Mesothelial cell of epicardium (in vitro differentiated cells): ENCODE measurements around the gene RAB31. TPM values are rescaled to one million over a fixed set of nuclear protein-coding genes. Genes with fewer than 3 reads are reported as not detected.

Source experiments
- DNase-seq, 2 experiments: peaks; one replicate each; pipeline ENCODE4 v3.0.0; 2021; ENCODE audit warnings: low spot score in 2 of 2; ENCODE audit not compliant: unreplicated experiment in 2 of 2
- H3K27ac Mint-ChIP-seq: 2 replicates; pipeline ENCODE4 v1.8.0; 2021; ENCODE audit warnings: mixed read lengths
- H3K27me3 Mint-ChIP-seq: 2 replicates; pipeline ENCODE4 v1.8.0; 2021; ENCODE audit warnings: low read depth, mixed read lengths
- H3K36me3 Mint-ChIP-seq: 2 replicates; pipeline ENCODE4 v1.8.0; 2021; ENCODE audit warnings: mixed read lengths
- H3K4me1 Mint-ChIP-seq: 2 replicates; pipeline ENCODE4 v1.8.0; 2021; ENCODE audit warnings: mixed read lengths
- H3K4me3 Mint-ChIP-seq: 2 replicates; pipeline ENCODE4 v1.8.0; 2021; ENCODE audit warnings: mild to moderate bottlenecking, moderate library complexity, mixed read lengths
- H3K9me3 Mint-ChIP-seq: 2 replicates; pipeline ENCODE4 v1.8.0; 2021; ENCODE audit warnings: mixed read lengths
- CTCF ChIP-seq: fragments of 200-600 bp; sonication (generic); IDR thresholded peaks from one replicate; pipeline ENCODE4 v1.5.0; 2021; ENCODE audit warnings: antibody characterized with exemption; ENCODE audit not compliant: unreplicated experiment
- total RNA-seq: library from RNA; stranded (reverse); gene quantifications from 3 replicates; pipeline ENCODE4 v1.2.1, GENCODE V29; 2021

Gene RAB31
- total RNA-seq, 1 donor from 2014 or later = 21.8 TPM

GRCh38 chr18:9823805-9824473, 115.8 kb downstream of the RAB31 start:
- Mint-ChIP-seq H3K27ac (no peak overlapping the region), H3K36me3 (peaks cover 15% of the 10 kb centered on the region), H3K4me1 (peaks cover 18% of the 10 kb centered on the region), H3K9me3 (peaks cover 18% of the 10 kb centered on the region), H3K4me3 (no peak overlapping the region), H3K27me3 (no peaks in the 10 kb centered on the region)
- TF ChIP-seq CTCF = no peak
- no peak for DNase-seq

- TF ChIP-seq CTCF = no peak
These were observed 116.4 kb downstream of the RAB31 start for GRCh38 chr18:9824474-9824832.

GRCh38 chr18:9824952-9825371, 116.9 kb downstream of the RAB31 start:
- peaks cover 7% of the 10 kb centered on the region for H3K36me3 Mint-ChIP-seq
- H3K4me3 Mint-ChIP-seq = no peak overlapping the region
- peaks cover 9% of the 10 kb centered on the region for H3K9me3 Mint-ChIP-seq
- no peak for DNase-seq
- H3K27ac Mint-ChIP-seq = peak overlapping the region; percentile 60
- TF ChIP-seq CTCF = no peak
- H3K27me3 Mint-ChIP-seq = no peaks in the 10 kb centered on the region
- peaks cover 21% of the 10 kb centered on the region for H3K4me1 Mint-ChIP-seq

More at GRCh38 chr18:9824474-9824832, 116.4 kb downstream of the RAB31 start:
- Mint-ChIP-seq H3K4me1 (peaks cover 21% of the 10 kb centered on the region), H3K9me3 (peaks cover 13% of the 10 kb centered on the region), H3K27ac (no peak overlapping the region), H3K4me3 (no peak overlapping the region), H3K27me3 (no peaks in the 10 kb centered on the region), H3K36me3 (peaks cover 10% of the 10 kb centered on the region)
- DNase-seq = no peak

- Mint-ChIP-seq H3K27me3 (no peaks in the 10 kb centered on the region), H3K4me3 (no peak overlapping the region), H3K4me1 (peaks cover 21% of the 10 kb centered on the region), H3K9me3 (peaks cover 5% of the 10 kb centered on the region), H3K36me3 (peaks cover 3% of the 10 kb centered on the region), H3K27ac (peak overlapping the region; percentile 60)
- no peak for DNase-seq
- TF ChIP-seq CTCF = no peak
These were observed 117.5 kb downstream of the RAB31 start for GRCh38 chr18:9825571-9826073.

GRCh38 chr18:9826685-9827084, 118.6 kb downstream of the RAB31 start:
- Mint-ChIP-seq H3K9me3 (no peaks in the 10 kb centered on the region), H3K4me3 (no peak overlapping the region), H3K36me3 (no peaks in the 10 kb centered on the region), H3K4me1 (peaks cover 21% of the 10 kb centered on the region), H3K27ac (no peak overlapping the region), H3K27me3 (no peaks in the 10 kb centered on the region)
- DNase-seq = no peak
- no peak for TF ChIP-seq CTCF
